Measurements from ENCODE around the gene PLCB2. TPM values are rescaled to one million over a fixed set of nuclear protein-coding genes. Genes with fewer than 3 reads are reported as not detected.

Gene PLCB2
- total RNA-seq, 2 experiments from 2014 or later: 173 to 174 TPM

DNA sequence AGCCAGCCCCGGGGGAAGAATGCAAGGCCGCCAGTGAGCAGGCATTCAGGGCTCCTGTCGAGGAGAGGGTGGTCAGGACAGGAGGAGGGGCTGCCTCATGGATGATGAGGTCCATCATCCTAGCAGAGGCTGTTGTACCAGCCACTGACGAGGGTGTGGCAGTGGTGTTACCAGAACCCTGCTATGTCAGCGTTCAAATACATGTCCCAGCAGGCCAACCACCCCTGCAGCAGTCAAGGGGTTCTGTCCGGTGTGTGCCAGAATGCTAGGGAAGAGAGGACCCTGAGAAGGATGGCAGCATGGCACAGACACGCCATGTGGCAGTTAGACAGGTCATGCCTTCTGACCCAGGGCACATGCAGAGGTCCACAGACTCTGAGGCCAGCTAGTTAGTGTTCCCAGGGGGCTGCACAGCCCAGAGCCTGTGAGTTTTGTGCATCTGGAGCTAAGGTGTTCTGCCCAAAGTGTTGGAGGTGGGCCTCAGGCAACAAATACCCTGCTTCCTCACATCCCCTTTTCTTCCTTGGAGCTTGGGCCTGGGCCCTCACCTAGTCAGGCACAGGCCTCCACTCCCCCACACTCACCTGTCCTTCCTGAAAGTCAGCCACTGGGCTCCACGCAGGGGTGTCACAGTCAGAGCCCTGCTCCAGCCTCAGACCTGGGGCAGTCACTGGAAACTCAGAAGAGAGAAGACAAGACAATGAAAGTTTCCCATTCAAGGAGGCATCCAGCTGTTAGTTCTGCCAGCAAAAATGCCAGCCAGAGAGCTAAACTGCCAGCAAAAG, 61.0 kb downstream of the PLCB2 start:
- POLR2A ChIA-PET: no interaction called here
- Mint-ChIP-seq H3K27ac (no peak overlapping the region), H3K9me3 (no peaks in the 10 kb centered on the region), H3K27me3 (peaks cover 16% of the 10 kb centered on the region), H3K4me1 (peaks cover 5% of the 10 kb centered on the region), H3K4me3 (no peak overlapping the region), H3K36me3 (no peaks in the 10 kb centered on the region)
- ATAC-seq (ENCODE audit: low read depth) (no peak), DNase-seq (peak; percentile 23)

GRCh38 chr15:40245666-40246450, 61.9 kb downstream of the PLCB2 start:
- no peak overlapping the region for H3K27ac Mint-ChIP-seq
- DNase-seq (peak; percentile 27), ATAC-seq (ENCODE audit: low read depth) (no peak)
- H3K4me1 Mint-ChIP-seq: peaks cover 5% of the 10 kb centered on the region
- no peaks in the 10 kb centered on the region for H3K36me3 Mint-ChIP-seq
- peaks cover 7% of the 10 kb centered on the region for H3K27me3 Mint-ChIP-seq
- POLR2A ChIA-PET: no interaction called here
- H3K4me3 Mint-ChIP-seq: no peak overlapping the region
- H3K9me3 Mint-ChIP-seq: no peaks in the 10 kb centered on the region

DNA sequence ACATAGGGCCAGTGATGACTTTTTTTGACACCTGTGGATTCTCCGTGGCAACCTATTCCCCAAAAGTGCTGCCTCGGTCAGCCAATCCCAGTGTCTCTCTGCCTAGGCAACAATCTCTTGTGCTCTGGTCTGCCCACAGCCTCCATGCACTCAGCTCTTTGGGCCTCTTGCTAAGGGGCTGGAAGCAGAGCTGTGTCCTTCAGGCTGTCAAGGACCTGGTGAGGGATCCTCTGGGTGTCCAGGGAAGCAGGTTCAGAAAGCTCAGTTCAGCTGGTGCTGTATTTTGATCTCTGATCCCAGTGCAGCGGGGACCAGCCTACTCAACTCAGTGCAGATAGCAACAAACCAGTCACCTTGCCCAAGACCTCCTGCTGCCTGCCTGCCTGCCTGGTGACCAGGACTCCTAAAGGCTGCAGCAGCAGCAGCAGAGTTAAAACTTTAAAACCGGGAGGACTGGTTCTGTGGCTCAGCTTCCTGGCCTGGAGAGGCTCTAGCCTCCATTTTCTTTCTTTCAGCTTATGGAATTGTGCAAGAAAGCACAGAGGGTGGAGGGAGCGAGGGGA, 62.7 kb downstream of the PLCB2 start:
- POLR2A ChIA-PET: no interaction called here
- Mint-ChIP-seq H3K9me3 (no peaks in the 10 kb centered on the region), H3K27ac (no peak overlapping the region), H3K36me3 (no peaks in the 10 kb centered on the region), H3K27me3 (peaks cover 3% of the 10 kb centered on the region), H3K4me3 (no peak overlapping the region), H3K4me1 (peaks cover 5% of the 10 kb centered on the region)
- DNase-seq: peak; percentile 22
- no peak for ATAC-seq (ENCODE audit: low read depth)

GRCh38 chr15:40243126-40243810, 64.5 kb downstream of the PLCB2 start:
- no peak overlapping the region for H3K27ac Mint-ChIP-seq
- ATAC-seq (ENCODE audit: low read depth) (no peak), DNase-seq (no peak)
- no peaks in the 10 kb centered on the region for H3K9me3 Mint-ChIP-seq
- H3K36me3 Mint-ChIP-seq: no peaks in the 10 kb centered on the region
- H3K4me3 Mint-ChIP-seq: no peak overlapping the region
- H3K27me3 Mint-ChIP-seq: peaks cover 16% of the 10 kb centered on the region
- peaks cover 7% of the 10 kb centered on the region for H3K4me1 Mint-ChIP-seq
- POLR2A ChIA-PET: no interaction called here

DNA sequence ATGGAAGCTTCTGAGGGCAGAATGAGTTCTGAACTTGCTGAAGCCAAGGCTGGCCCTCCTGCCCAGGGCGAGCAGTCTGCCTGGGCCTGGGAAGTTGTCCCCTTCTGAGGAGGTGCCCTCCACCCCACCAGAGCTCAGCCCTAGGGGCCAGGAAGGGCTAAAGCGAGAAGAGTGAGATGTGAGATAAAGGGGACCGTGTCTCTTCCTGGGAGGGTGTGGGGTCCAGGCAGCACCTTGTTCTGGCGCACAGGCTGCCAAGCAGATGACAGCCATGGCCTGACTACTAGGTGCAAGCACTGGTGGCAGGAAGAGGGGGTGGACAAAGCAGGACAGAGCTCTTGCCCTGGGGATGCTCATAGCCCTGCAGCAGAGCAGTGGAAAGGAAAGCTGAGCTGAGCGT, 65.1 kb downstream of the PLCB2 start:
- no peak overlapping the region for H3K4me3 Mint-ChIP-seq
- no peaks in the 10 kb centered on the region for H3K36me3 Mint-ChIP-seq
- peaks cover 20% of the 10 kb centered on the region for H3K27me3 Mint-ChIP-seq
- ATAC-seq (ENCODE audit: low read depth): no peak
- peaks cover 7% of the 10 kb centered on the region for H3K4me1 Mint-ChIP-seq
- DNase-seq: no peak
- POLR2A ChIA-PET: no interaction called here
- H3K27ac Mint-ChIP-seq: no peak overlapping the region
- no peaks in the 10 kb centered on the region for H3K9me3 Mint-ChIP-seq

- DNase-seq (no peak), ATAC-seq (ENCODE audit: low read depth) (no peak)
- Mint-ChIP-seq H3K27ac (no peak overlapping the region), H3K9me3 (no peaks in the 10 kb centered on the region), H3K4me1 (peaks cover 7% of the 10 kb centered on the region), H3K4me3 (no peak overlapping the region), H3K36me3 (no peaks in the 10 kb centered on the region), H3K27me3 (peaks cover 20% of the 10 kb centered on the region)
- POLR2A ChIA-PET: no interaction called here
Observed at GRCh38 chr15:40242213-40242599, 65.5 kb downstream of the PLCB2 start.

DNA sequence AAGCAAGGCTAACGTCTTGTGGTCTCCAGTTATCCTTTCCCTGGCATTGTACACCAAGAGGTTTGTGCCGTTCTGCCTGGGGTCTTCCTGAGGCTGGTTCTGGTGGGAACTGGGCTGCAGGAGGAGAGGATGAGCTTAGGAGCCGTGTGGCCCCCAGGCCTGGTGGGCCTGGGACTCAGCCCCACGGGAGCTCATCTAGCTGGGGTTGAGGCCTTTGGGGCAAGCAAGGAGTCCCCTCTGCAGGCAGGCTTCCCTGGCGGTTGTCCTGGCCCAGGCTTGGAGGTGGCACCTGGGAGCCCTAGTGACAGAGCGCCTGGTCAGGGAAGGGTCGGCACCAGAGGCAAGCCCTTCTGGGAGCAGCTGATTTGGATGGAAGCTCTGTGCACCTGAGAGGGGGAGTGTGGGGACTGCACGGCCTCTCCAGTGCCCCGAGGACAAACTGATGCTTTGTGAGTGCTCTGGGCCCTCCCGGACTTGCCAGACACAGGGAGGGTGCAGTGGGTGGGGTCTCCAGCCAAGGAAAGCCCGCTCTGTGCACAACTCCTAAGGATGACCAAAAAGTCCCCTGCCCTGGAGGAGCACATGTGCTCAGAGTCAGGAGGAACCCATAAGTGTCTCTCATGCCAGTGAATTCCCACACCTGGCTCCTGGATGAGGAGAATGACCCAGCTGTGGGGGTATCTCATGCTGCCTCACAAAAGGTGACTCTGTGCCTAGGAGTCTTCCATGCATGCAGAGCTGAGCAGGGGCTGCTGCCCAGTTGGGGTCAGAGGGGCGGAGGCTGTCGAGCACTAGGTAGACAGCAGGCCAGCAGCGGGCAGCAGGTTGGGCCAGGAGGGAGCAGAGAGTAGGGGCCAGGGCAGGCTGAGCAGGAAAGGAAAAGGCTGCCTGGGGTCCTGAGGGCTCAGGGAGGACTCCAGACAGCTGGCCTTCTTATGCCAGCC, 66.2 kb downstream of the PLCB2 start:
- H3K4me3 Mint-ChIP-seq: no peak overlapping the region
- no peak for DNase-seq
- peaks cover 7% of the 10 kb centered on the region for H3K4me1 Mint-ChIP-seq
- H3K9me3 Mint-ChIP-seq: no peaks in the 10 kb centered on the region
- peaks cover 20% of the 10 kb centered on the region for H3K27me3 Mint-ChIP-seq
- no peak for ATAC-seq (ENCODE audit: low read depth)
- H3K27ac Mint-ChIP-seq: no peak overlapping the region
- POLR2A ChIA-PET: interaction anchor here (0.9 kb wide), 1 partner anchor 136 kb away, joined by 3 read pairs; no protein-coding TSS in a partner anchor
- no peaks in the 10 kb centered on the region for H3K36me3 Mint-ChIP-seq

DNA sequence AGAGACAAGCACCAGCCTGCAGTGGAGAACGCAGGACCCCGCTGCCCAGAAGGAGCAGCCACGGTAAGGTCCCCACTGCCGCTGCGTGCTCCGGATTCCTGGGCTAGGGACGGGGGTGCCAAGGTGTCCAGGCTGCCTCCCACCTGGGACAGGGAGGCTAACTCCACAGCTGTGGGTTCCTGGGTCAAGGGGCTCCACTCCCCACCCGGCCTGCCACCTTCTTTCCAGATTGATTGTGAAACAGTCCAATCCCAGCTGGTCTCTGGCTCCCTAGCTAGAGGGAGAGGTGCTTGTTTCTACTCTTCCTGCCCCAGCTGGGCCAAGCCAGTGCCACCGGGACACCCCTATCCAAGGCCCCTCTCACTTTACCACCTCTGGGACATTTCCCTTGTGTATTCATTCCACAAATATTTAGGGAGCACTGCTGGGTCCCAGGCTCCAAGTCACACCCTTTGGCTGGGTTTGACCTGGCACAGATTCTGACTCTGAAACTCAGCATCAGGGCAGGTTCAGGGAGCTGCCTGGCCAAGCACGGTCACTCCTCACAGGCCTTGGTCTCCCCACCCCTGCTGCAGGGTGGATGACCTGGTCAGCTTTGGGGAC, 67.0 kb downstream of the PLCB2 start:
- ATAC-seq (ENCODE audit: low read depth) (no peak), DNase-seq (no peak)
- Mint-ChIP-seq H3K4me3 (no peak overlapping the region), H3K27ac (no peak overlapping the region), H3K4me1 (peaks cover 7% of the 10 kb centered on the region), H3K9me3 (no peaks in the 10 kb centered on the region), H3K36me3 (no peaks in the 10 kb centered on the region), H3K27me3 (peaks cover 20% of the 10 kb centered on the region)
- POLR2A ChIA-PET: interaction anchor here (0.9 kb wide), 1 partner anchor 135 kb away, joined by 3 read pairs; no protein-coding TSS in a partner anchor

DNA sequence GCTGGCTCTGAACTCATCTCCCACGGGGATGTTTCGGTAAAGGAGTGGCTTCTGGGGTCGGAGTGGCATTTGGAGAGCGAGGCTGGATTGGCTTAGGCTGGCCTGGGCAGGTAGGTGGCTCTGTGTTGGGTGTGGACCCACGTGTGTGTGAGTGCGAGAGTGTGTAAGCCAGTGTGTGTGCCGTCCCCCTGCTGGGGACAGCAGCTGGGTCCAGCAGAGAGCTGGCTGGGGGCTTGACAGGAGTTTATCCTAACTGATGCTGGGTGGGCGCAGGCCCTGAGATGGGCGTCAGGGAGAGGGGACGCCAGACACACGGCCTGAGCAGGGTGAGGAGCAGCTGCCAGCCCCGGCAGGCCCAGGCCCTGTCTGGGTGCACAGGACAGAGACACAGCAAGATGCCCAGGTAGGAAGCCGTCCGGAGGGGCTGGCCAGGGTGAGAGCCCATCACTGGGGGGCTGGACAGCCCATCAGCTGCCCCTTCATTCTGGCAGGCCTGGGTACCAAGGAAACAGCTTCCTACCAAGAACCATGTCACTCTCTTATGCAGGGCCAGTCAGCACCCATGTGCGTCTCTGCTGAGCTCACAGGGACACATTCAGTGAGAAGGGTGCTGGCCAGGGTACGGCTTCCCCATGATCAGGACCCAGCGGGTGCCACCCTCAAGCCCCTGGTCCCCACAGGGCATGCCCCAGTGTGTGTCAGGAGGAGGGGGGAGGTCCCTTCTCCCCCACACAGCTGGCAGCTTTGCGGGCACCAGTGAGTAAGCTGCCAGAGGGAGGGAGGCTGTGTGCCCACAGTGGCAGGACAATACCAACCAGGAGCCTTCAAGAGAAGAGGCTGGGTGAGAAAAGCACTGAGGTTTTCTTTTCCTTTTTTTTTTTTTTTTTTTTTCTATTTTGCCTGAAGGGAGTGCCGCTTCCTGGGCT, 67.8 kb downstream of the PLCB2 start:
- H3K4me1 Mint-ChIP-seq: peaks cover 8% of the 10 kb centered on the region
- no peak overlapping the region for H3K4me3 Mint-ChIP-seq
- no peak for DNase-seq
- peaks cover 20% of the 10 kb centered on the region for H3K27me3 Mint-ChIP-seq
- POLR2A ChIA-PET: interaction anchor here (0.9 to 1.5 kb wide), 2 partner anchors 22 to 134 kb away, joined by 3 read pairs; no protein-coding TSS in a partner anchor
- H3K36me3 Mint-ChIP-seq: no peaks in the 10 kb centered on the region
- no peaks in the 10 kb centered on the region for H3K9me3 Mint-ChIP-seq
- no peak overlapping the region for H3K27ac Mint-ChIP-seq
- no peak for ATAC-seq (ENCODE audit: low read depth)

DNA sequence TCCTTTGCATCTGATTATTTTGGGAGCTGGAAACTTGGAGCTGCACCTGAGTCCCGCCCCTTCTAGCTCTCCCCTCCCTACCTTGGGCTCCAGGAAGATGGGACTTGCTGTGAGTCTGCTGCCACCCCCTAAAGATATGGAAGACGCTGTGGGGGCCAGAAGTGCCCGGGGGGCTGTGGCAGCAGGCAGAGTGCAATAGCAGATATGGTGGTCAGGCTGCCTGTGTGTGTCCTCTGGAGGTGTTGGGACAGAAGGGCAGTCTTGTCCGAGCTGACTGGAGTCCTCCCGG, 68.4 kb downstream of the PLCB2 start:
- Mint-ChIP-seq H3K4me1 (peaks cover 12% of the 10 kb centered on the region), H3K4me3 (no peak overlapping the region), H3K9me3 (no peaks in the 10 kb centered on the region), H3K36me3 (no peaks in the 10 kb centered on the region), H3K27ac (no peak overlapping the region), H3K27me3 (peaks cover 20% of the 10 kb centered on the region)
- POLR2A ChIA-PET: interaction anchor here (1.5 kb wide), 1 partner anchor 22 kb away, joined by 3 read pairs; no protein-coding TSS in a partner anchor
- ATAC-seq (ENCODE audit: low read depth) (no peak), DNase-seq (no peak)

- H3K9me3 Mint-ChIP-seq: no peaks in the 10 kb centered on the region
- peaks cover 20% of the 10 kb centered on the region for H3K27me3 Mint-ChIP-seq
- H3K4me3 Mint-ChIP-seq: peak within 1 kb of the TSS; percentile 8
- peaks cover 1% of the 10 kb centered on the region for H3K36me3 Mint-ChIP-seq
- H3K27ac Mint-ChIP-seq: no peak within 1 kb of the TSS
- peak; percentile 34 for DNase-seq
- POLR2A ChIA-PET: interaction anchor here (0.5 to 1.5 kb wide), 2 partner anchors 21 to 28 kb away, joined by 3 to 4 read pairs; no protein-coding TSS in a partner anchor
- ATAC-seq (ENCODE audit: low read depth): peak; percentile 37
- H3K4me1 Mint-ChIP-seq: peaks cover 12% of the 10 kb centered on the region
Observed at GRCh38 chr15:40238532-40239403, 69.0 kb downstream of the PLCB2 start, which contains the start of gene PAK6. PAK6 (plus strand) TSS chr15:40239063; CDS start chr15:40264786, 25,723 bp downstream.

Measured in activated naive CD8-positive, alpha-beta T cell treated with anti-CD3 and anti-CD28 coated beads, Interleukin-2, amount 10 ng/mL, durations not matched to agents 7 days and 5 days (primary cell).